ENCODE data around the gene CNOT10. TPM values are rescaled to one million over a fixed set of nuclear protein-coding genes. Genes with fewer than 3 reads are reported as not detected.
"Not testable (repeated sequence)": the region's sequence is repeated elsewhere in the genome, so short reads cannot be mapped to it uniquely, and the experiment has no call there.

CNOT10 gene
- total RNA-seq, 1 donor from 2014 or later, result 48.7 TPM

DNA sequence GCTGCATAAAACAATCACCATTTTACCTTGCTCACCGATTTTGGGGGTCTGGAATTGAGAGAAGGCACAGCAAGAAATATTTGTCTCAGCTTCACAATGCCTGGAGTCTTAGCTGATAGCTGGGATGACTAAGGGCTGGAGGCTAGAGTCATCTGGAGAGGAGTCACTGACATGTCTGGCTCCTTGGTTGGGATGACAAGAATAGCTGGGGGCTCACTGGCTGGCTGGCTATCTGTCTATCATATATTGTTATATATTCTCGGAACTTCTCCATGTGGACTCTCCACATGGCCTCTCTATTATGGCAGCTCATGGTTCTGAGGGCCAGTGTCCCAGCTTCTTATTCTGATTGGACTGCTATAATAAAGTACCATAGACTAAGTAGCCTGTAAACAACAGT, 112.8 kb downstream of the CNOT10 start:
- TF ChIP-seq, protein P1, sequence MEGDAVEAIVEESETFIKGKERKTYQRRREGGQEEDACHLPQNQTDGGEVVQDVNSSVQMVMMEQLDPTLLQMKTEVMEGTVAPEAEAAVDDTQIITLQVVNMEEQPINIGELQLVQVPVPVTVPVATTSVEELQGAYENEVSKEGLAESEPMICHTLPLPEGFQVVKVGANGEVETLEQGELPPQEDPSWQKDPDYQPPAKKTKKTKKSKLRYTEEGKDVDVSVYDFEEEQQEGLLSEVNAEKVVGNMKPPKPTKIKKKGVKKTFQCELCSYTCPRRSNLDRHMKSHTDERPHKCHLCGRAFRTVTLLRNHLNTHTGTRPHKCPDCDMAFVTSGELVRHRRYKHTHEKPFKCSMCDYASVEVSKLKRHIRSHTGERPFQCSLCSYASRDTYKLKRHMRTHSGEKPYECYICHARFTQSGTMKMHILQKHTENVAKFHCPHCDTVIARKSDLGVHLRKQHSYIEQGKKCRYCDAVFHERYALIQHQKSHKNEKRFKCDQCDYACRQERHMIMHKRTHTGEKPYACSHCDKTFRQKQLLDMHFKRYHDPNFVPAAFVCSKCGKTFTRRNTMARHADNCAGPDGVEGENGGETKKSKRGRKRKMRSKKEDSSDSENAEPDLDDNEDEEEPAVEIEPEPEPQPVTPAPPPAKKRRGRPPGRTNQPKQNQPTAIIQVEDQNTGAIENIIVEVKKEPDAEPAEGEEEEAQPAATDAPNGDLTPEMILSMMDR (IDR thresholded peaks at IDR 0.05; ENCODE audit: unreplicated experiment), result no peak
- no peaks in the 10 kb centered on the region for H3K36me3 Mint-ChIP-seq
- peaks cover 5% of the 10 kb centered on the region for H3K4me1 Mint-ChIP-seq
- no peaks in the 10 kb centered on the region for H3K9me3 Mint-ChIP-seq
- H3K27me3 Mint-ChIP-seq (ENCODE audit: low read depth), result no peaks in the 10 kb centered on the region
- H3K27ac Mint-ChIP-seq, result no peak overlapping the region
- no peak for DNase-seq (ENCODE audit: low spot score in 2 of 2, unreplicated experiment in 2 of 2)
- H3K4me3 Mint-ChIP-seq, result no peak overlapping the region

DNA sequence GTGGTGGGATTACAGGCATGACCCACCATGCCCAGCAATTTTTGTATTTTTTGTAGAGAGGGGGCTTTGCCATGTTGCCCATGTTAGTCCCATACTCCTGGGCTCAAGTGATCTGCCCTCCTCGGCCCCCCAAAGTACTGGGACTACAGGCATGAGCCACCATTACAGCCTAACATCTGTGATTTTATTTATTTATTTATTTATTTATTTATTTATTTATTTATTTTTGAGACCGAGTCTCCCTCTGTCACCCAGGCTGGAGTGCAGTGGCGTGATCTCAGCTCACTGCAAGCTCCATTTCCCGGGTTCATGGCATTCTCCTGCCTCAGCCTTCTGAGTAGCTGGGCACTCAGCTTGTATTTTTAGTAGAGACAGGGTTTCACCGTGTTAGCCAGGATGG, 116.5 kb downstream of the CNOT10 start:
- not testable (repeated sequence) for DNase-seq (ENCODE audit: low spot score in 2 of 2, unreplicated experiment in 2 of 2); H3K9me3 Mint-ChIP-seq; H3K27me3 Mint-ChIP-seq (ENCODE audit: low read depth); H3K4me3 Mint-ChIP-seq; H3K36me3 Mint-ChIP-seq; H3K4me1 Mint-ChIP-seq; H3K27ac Mint-ChIP-seq

DNA sequence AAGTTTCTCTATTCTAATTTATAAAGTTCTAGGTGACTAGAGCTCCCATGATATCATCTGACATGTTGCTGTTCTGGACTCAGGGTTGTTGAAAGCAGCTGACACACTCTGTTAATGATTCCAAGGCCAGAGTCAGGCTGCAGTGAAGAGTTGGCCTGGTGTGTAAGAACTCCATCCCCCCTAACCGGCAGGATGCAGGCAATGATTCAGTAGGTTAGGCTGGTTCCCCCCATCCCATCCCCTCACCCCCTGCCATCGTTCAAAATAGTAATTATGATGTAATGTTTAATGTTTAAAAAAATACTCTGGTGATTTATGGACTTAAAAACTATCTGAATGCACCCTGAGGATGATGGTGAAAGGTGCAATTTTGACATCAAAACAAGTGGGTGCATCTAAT, 128.2 kb downstream of the CNOT10 start:
- no peak overlapping the region for H3K27ac Mint-ChIP-seq
- peaks cover 3% of the 10 kb centered on the region for H3K9me3 Mint-ChIP-seq
- DNase-seq (ENCODE audit: low spot score in 2 of 2, unreplicated experiment in 2 of 2), result no peak
- peaks cover 17% of the 10 kb centered on the region for H3K4me1 Mint-ChIP-seq
- TF ChIP-seq, protein P1 (IDR thresholded peaks at IDR 0.05; ENCODE audit: unreplicated experiment), result no peak
- H3K4me3 Mint-ChIP-seq, result no peak overlapping the region
- peaks cover 10% of the 10 kb centered on the region for H3K27me3 Mint-ChIP-seq (ENCODE audit: low read depth)
- H3K36me3 Mint-ChIP-seq, result no peaks in the 10 kb centered on the region

DNA sequence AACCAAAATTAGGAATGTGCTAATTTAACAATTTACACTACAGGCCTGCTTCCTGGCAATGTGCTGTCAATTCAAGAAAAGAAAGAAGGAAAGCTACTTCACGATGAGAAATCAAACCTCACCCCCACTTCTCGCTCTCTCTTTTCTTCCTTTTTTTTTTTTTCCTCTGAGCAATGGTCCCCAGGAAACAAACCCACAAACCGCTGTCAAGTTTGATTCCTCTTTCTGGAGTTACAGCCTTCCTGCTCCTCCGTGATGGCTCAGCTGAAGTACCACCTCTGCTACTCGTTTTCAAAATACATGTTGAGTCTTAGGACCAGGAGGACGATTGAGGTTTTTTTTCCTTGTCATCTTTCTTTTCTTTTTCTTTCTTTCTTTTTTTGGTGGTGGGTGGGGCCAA, 129.4 kb downstream of the CNOT10 start:
- Mint-ChIP-seq H3K27ac (peak overlapping the region; percentile 2), H3K36me3 (no peaks in the 10 kb centered on the region), H3K4me3 (no peak overlapping the region), H3K4me1 (peaks cover 23% of the 10 kb centered on the region), H3K27me3 (ENCODE audit: low read depth) (peaks cover 19% of the 10 kb centered on the region), H3K9me3 (peaks cover 3% of the 10 kb centered on the region)
- TF ChIP-seq, protein P1 (IDR thresholded peaks at IDR 0.05; ENCODE audit: unreplicated experiment), result no peak
- DNase-seq (ENCODE audit: low spot score in 2 of 2, unreplicated experiment in 2 of 2), result no peak

DNA sequence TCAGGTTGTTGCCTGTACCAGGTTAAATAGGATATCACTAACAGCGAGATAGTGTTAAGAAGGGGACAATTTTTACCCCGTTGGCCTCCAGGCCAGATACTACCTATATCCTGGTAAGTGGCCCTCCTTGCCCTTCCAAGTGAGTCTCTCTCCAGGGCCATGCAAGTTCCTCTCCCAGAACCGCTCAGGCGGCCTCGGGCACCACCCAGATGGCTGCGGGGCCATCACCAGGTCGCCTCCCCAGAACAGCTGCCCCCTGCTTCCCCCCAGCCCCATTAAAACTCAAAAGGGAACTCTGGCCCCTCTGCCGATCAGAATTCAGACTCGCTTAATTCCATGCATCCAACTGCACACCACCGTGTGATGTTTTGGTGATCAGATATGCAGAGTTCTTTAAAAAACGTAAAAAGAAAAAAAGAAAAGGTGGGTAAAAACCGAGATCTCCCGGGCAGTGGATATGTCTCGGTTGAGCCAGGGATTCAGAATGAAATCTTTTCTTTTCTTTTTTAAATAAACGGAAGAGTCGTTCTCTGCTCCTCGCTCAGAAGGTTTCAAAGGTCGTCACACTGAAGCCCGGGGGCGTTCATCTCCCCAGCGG, 131.0 kb downstream of the CNOT10 start:
- TF ChIP-seq, protein P1 (IDR thresholded peaks at IDR 0.05; ENCODE audit: unreplicated experiment), result no peak
- Mint-ChIP-seq H3K27me3 (ENCODE audit: low read depth) (peaks cover 34% of the 10 kb centered on the region), H3K36me3 (no peaks in the 10 kb centered on the region), H3K9me3 (peaks cover 3% of the 10 kb centered on the region), H3K4me1 (peaks cover 34% of the 10 kb centered on the region), H3K27ac (no peak overlapping the region), H3K4me3 (peak overlapping the region; percentile 81)
- DNase-seq (ENCODE audit: low spot score in 2 of 2, unreplicated experiment in 2 of 2), result no peak

DNA sequence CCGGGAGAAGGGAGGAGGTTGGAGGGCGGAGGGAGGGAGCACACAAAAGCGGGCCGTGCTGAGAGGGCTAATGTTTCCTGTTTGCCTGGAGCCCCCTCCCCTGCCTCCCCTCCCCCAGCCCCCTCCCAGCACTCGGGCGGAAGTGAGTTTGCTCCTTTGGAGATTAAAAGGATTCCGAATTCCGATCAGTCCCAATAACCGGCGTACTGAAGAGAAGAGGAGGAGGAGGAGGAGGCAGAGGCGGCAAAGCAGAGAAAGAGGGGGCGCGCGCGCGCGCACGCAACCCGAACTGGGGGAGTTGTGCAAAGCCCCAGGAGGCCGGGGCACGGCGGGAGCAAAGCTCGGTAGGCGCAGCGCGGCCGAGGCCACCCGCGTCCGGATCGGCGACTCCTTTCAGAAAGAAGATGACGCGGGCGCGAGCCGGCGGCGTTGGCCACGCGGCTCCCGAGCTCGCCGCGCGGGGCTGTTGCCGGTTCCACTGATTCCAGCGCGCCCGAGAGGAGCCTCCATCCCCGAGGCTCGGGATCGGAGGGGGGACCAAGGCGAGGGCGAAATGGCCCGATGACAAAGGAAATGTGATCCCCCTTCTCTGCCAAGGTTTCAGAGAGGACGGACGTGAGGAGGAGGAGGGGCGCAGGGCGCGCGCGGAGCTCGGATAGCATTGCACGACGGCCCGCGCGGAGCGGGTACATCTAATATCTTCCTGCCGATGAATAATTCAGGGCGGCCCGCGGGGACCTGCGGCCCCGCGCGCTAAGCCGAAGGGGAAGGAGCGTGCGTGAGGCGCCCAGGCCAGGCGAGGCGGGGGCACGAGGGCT, 131.7 kb downstream of the CNOT10 start:
- Mint-ChIP-seq H3K27ac (peak overlapping the region; percentile 36), H3K4me1 (peaks cover 40% of the 10 kb centered on the region)
- TF ChIP-seq, protein P1 (IDR thresholded peaks at IDR 0.05; ENCODE audit: unreplicated experiment), result no peak

More for the DNA sequence above, 131.7 kb downstream of the CNOT10 start:
- H3K27me3 Mint-ChIP-seq (ENCODE audit: low read depth), result peaks cover 39% of the 10 kb centered on the region
- peak; percentile 29 to 68 for DNase-seq (ENCODE audit: low spot score in 2 of 2, unreplicated experiment in 2 of 2)
- no peaks in the 10 kb centered on the region for H3K36me3 Mint-ChIP-seq
- peak overlapping the region; percentile 81 for H3K4me3 Mint-ChIP-seq
- H3K9me3 Mint-ChIP-seq, result peaks cover 1% of the 10 kb centered on the region

Data from mesothelial cell of epicardium (in vitro differentiated cells).